ENCODE results near the gene ARNT2. TPM values are rescaled to one million over a fixed set of nuclear protein-coding genes. Genes with fewer than 3 reads are reported as not detected.

Gene ARNT2
- total RNA-seq, 1 donor from 2014 or later, result 6.4 TPM

- DNase-seq (ENCODE audit: low spot score in 2 of 2), result no peak
- Histone ChIP-seq H3K27ac (no peak overlapping the region), H3K9me3 (no peaks in the 10 kb centered on the region), H3K4me3 (no peak overlapping the region), H3K27me3 (no peaks in the 10 kb centered on the region), H3K4me1 (no peaks in the 10 kb centered on the region), H3K36me3 (no peaks in the 10 kb centered on the region)
- intact Hi-C loops (cut with DNase I), result no loop called here
- no peak for TF ChIP-seq CTCF (IDR thresholded peaks at IDR 0.05)
These were observed 156.6 kb downstream of the ARNT2 start for GRCh38 chr15:80560601-80561400.

- no peaks in the 10 kb centered on the region for H3K9me3 ChIP-seq
- H3K36me3 ChIP-seq, result no peaks in the 10 kb centered on the region
- no peak overlapping the region for H3K4me3 ChIP-seq
- DNase-seq (ENCODE audit: low spot score in 2 of 2), result no peak
- TF ChIP-seq CTCF (IDR thresholded peaks at IDR 0.05), result no peak
- H3K27me3 ChIP-seq, result no peaks in the 10 kb centered on the region
- H3K4me1 ChIP-seq, result no peaks in the 10 kb centered on the region
- H3K27ac ChIP-seq, result no peak overlapping the region
- intact Hi-C loops (cut with DNase I), result no loop called here
These were observed 157.3 kb downstream of the ARNT2 start for GRCh38 chr15:80561500-80561899.

- Histone ChIP-seq H3K27ac (no peak overlapping the region), H3K4me3 (no peak overlapping the region), H3K4me1 (no peaks in the 10 kb centered on the region), H3K36me3 (no peaks in the 10 kb centered on the region), H3K27me3 (no peaks in the 10 kb centered on the region), H3K9me3 (no peaks in the 10 kb centered on the region)
- intact Hi-C loops (cut with DNase I), result no loop called here
- no peak for DNase-seq (ENCODE audit: low spot score in 2 of 2)
- TF ChIP-seq CTCF (IDR thresholded peaks at IDR 0.05), result no peak
These were observed 157.9 kb downstream of the ARNT2 start for GRCh38 chr15:80562033-80562432.

GRCh38 chr15:80562846-80563245, 158.7 kb downstream of the ARNT2 start:
- no peaks in the 10 kb centered on the region for H3K9me3 ChIP-seq
- intact Hi-C loops (cut with DNase I), result no loop called here
- H3K36me3 ChIP-seq, result no peaks in the 10 kb centered on the region
- H3K27me3 ChIP-seq, result no peaks in the 10 kb centered on the region
- no peak for DNase-seq (ENCODE audit: low spot score in 2 of 2)
- no peak overlapping the region for H3K27ac ChIP-seq
- no peaks in the 10 kb centered on the region for H3K4me1 ChIP-seq
- no peak for TF ChIP-seq CTCF (IDR thresholded peaks at IDR 0.05)
- H3K4me3 ChIP-seq, result no peak overlapping the region

- no peaks in the 10 kb centered on the region for H3K4me1 ChIP-seq
- H3K36me3 ChIP-seq, result no peaks in the 10 kb centered on the region
- no peaks in the 10 kb centered on the region for H3K9me3 ChIP-seq
- no peak overlapping the region for H3K27ac ChIP-seq
- no peak for TF ChIP-seq CTCF (IDR thresholded peaks at IDR 0.05)
- no peak for DNase-seq (ENCODE audit: low spot score in 2 of 2)
- H3K4me3 ChIP-seq, result no peak overlapping the region
- intact Hi-C loops (cut with DNase I), result no loop called here
- no peaks in the 10 kb centered on the region for H3K27me3 ChIP-seq
These were observed 159.3 kb downstream of the ARNT2 start for GRCh38 chr15:80563372-80563997.
